Caco-2 (cell line): ENCODE data around the gene ITPR1. TPM values are rescaled to one million over a fixed set of nuclear protein-coding genes. Genes with fewer than 3 reads are reported as not detected.

ENCODE experiments used
- BruUV-seq: library from RNA; stranded (reverse); fragments of 400-500 nt; replicated peaks from 2 replicates; lab custom pipeline; 2021; lab: Mats Ljungman, UMichigan
- CTCF ChIA-PET: fragments of 300-600 bp; sonication (Branson Sonifier 250); formaldehyde crosslinking; loops from one replicate; lab custom pipeline; 2022; ENCODE audit warnings: antibody characterized with exemption; lab: Charles Lee
- POLR2A ChIA-PET: fragments of 300-600 bp; sonication (Branson Sonifier 250); formaldehyde crosslinking; loops from one replicate; lab custom pipeline; 2022; ENCODE audit warnings: antibody characterized with exemption; lab: Charles Lee
- DNase-seq, 2 experiments: peaks; one replicate each; pipeline versions ENCODE4 v3.0.0 to v3.0.0-alpha.2; 2020 to 2022
- H3K27me3 ChIP-seq: replicated peaks from 2 replicates; pipeline ENCODE4 v1.6.0; 2011; ENCODE audit warnings: low read length; ENCODE audit not compliant: control insufficient read depth, insufficient read depth
- H3K36me3 ChIP-seq: 2 replicates; pipeline ENCODE4 v1.5.1; 2011; ENCODE audit warnings: low read length; ENCODE audit not compliant: control insufficient read depth, insufficient read depth
- H3K4me1 ChIP-seq: fragments of 250-450 bp; sonication (Bioruptor Pico); 2 replicates; pipeline ENCODE4 v1.5.1; 2020; ENCODE audit warnings: mild to moderate bottlenecking
- H3K4me3 ChIP-seq: 2 replicates; pipeline ENCODE4 v1.5.1; 2011; ENCODE audit warnings: low read depth, mild to moderate bottlenecking, control low read depth, low read length
- H3K9me3 ChIP-seq: fragments of 250-450 bp; sonication (Bioruptor Pico); 2 replicates; pipeline ENCODE4 v1.5.1; 2020; ENCODE audit warnings: mild to moderate bottlenecking, moderate library complexity
- H3K27ac Mint-ChIP-seq: one replicate; pipeline ENCODE4 v1.8.0; 2022; ENCODE audit warnings: mixed read lengths; ENCODE audit not compliant: unreplicated experiment
- H3K27me3 Mint-ChIP-seq: one replicate; pipeline ENCODE4 v1.8.0; 2022; ENCODE audit warnings: mixed read lengths; ENCODE audit not compliant: insufficient read depth, unreplicated experiment
- H3K36me3 Mint-ChIP-seq: one replicate; pipeline ENCODE4 v1.8.0; 2022; ENCODE audit warnings: mild to moderate bottlenecking, mixed read lengths; ENCODE audit not compliant: insufficient read depth, unreplicated experiment
- H3K4me1 Mint-ChIP-seq: one replicate; pipeline ENCODE4 v1.8.0; 2022; ENCODE audit warnings: low read depth, mixed read lengths; ENCODE audit not compliant: unreplicated experiment
- H3K4me3 Mint-ChIP-seq: one replicate; pipeline ENCODE4 v1.8.0; 2022; ENCODE audit warnings: mild to moderate bottlenecking, moderate library complexity, mixed read lengths; ENCODE audit not compliant: unreplicated experiment
- H3K9me3 Mint-ChIP-seq: one replicate; pipeline ENCODE4 v1.8.0; 2022; ENCODE audit warnings: mixed read lengths; ENCODE audit not compliant: unreplicated experiment
- CTCF ChIP-seq, 2 experiments: fragments of 200-600 bp in 1 of 2; IDR thresholded peaks; 1 replicate in 1 of 2; 2 replicates in 1 of 2; pipeline versions ENCODE4 v1.5.1 to v1.8.0; 2011 to 2022; ENCODE audit warnings: antibody characterized with exemption in 1 of 2, control low read depth in 1 of 2, inconsistent platforms in 1 of 2, low read depth in 1 of 2, low read length in 1 of 2, mild to moderate bottlenecking in 1 of 2, moderate library complexity in 1 of 2; ENCODE audit not compliant: insufficient read depth in 1 of 2, severe bottlenecking in 1 of 2, unreplicated experiment in 1 of 2
- intact Hi-C: fragments of 100-400 bp; cut with micrococcal nuclease; formaldehyde crosslinking; loops from one replicate; pipeline ENCODE4 v1.10.0; 2022; ENCODE audit not compliant: unreplicated experiment
- total RNA-seq: library from RNA; stranded (reverse); gene quantifications from 2 replicates; pipeline ENCODE4 v1.2.3, GENCODE V29; 2022

The ITPR1 gene
- total RNA-seq, 1 experiment from 2014 or later, result 10.4 TPM

GRCh38 chr3:4707324-4707723 is 214.2 kb downstream of the ITPR1 start:
- H3K36me3 Mint-ChIP-seq, result no peaks in the 10 kb centered on the region
- H3K4me1 ChIP-seq, result no peaks in the 10 kb centered on the region; the same call in 1 of the 2 replicates
- no peak for DNase-seq
- TF ChIP-seq CTCF (IDR thresholded peaks at IDR 0.05; ENCODE audit: insufficient read depth in 1 of 2, low read depth in 1 of 2, low read length in 1 of 2, severe bottlenecking in 1 of 2, unreplicated experiment in 1 of 2), result no peak
- no peaks in the 10 kb centered on the region for H3K27me3 ChIP-seq
- no peaks in the 10 kb centered on the region for H3K27me3 Mint-ChIP-seq
- CTCF ChIA-PET, result no interaction called here
- no peaks in the 10 kb centered on the region for H3K9me3 ChIP-seq
- H3K27ac Mint-ChIP-seq, result no peak overlapping the region
- POLR2A ChIA-PET, result no interaction called here
- no peaks in the 10 kb centered on the region for H3K36me3 ChIP-seq
- BruUV-seq, result no TSS peak
- intact Hi-C loops, result loop anchor here (5.0 kb wide), 1 partner anchor 260 kb away; no protein-coding TSS in a partner anchor
- H3K4me1 Mint-ChIP-seq, result peaks cover 5% of the 10 kb centered on the region
- H3K9me3 Mint-ChIP-seq, result no peaks in the 10 kb centered on the region
- no peak overlapping the region for H3K4me3 ChIP-seq
- no peak overlapping the region for H3K4me3 Mint-ChIP-seq

GRCh38 chr3:4708230-4708629 is 215.1 kb downstream of the ITPR1 start:
- Histone ChIP-seq H3K36me3 (no peaks in the 10 kb centered on the region), H3K4me3 (no peak overlapping the region), H3K4me1 (no peaks in the 10 kb centered on the region; the same call in 1 of the 2 replicates), H3K9me3 (no peaks in the 10 kb centered on the region), H3K27me3 (no peaks in the 10 kb centered on the region)
- ChIA-PET CTCF (no interaction called here), POLR2A (no interaction called here)
- Mint-ChIP-seq H3K9me3 (no peaks in the 10 kb centered on the region), H3K36me3 (no peaks in the 10 kb centered on the region), H3K27ac (no peak overlapping the region), H3K4me3 (no peak overlapping the region), H3K4me1 (peaks cover 5% of the 10 kb centered on the region), H3K27me3 (no peaks in the 10 kb centered on the region)
- no peak for TF ChIP-seq CTCF (IDR thresholded peaks at IDR 0.05; ENCODE audit: insufficient read depth in 1 of 2, low read depth in 1 of 2, low read length in 1 of 2, severe bottlenecking in 1 of 2, unreplicated experiment in 1 of 2)
- no peak for DNase-seq
- no TSS peak for BruUV-seq
- intact Hi-C loops, result loop anchor here (5.0 kb wide), 1 partner anchor 261 kb away; no protein-coding TSS in a partner anchor

- H3K27me3 Mint-ChIP-seq, result no peaks in the 10 kb centered on the region
- CTCF ChIA-PET, result no interaction called here
- POLR2A ChIA-PET, result no interaction called here
Measured at GRCh38 chr3:4709341-4709740, 216.2 kb downstream of the ITPR1 start.

More at GRCh38 chr3:4709341-4709740, 216.2 kb downstream of the ITPR1 start:
- H3K4me1 Mint-ChIP-seq, result peaks cover 5% of the 10 kb centered on the region
- H3K4me3 Mint-ChIP-seq, result no peak overlapping the region
- H3K4me1 ChIP-seq, result no peaks in the 10 kb centered on the region; the same call in 1 of the 2 replicates
- H3K27ac Mint-ChIP-seq, result no peak overlapping the region
- intact Hi-C loops, result loop anchor here (5.0 kb wide), 1 partner anchor 262 kb away; no protein-coding TSS in a partner anchor
- no peak overlapping the region for H3K4me3 ChIP-seq
- no peaks in the 10 kb centered on the region for H3K27me3 ChIP-seq
- H3K36me3 Mint-ChIP-seq, result no peaks in the 10 kb centered on the region
- H3K9me3 ChIP-seq, result no peaks in the 10 kb centered on the region
- no peak for TF ChIP-seq CTCF (IDR thresholded peaks at IDR 0.05; ENCODE audit: insufficient read depth in 1 of 2, low read depth in 1 of 2, low read length in 1 of 2, severe bottlenecking in 1 of 2, unreplicated experiment in 1 of 2)
- no peaks in the 10 kb centered on the region for H3K9me3 Mint-ChIP-seq
- no peaks in the 10 kb centered on the region for H3K36me3 ChIP-seq
- no peak for DNase-seq
- no TSS peak for BruUV-seq
